OCI-M1 (cell line): ENCODE results near the gene DEFB131A.
"Not testable (repeated sequence)": the region's sequence is repeated elsewhere in the genome, so short reads cannot be mapped to it uniquely, and the experiment has no call there.

Source experiments
- DNase-seq: peaks from one replicate; lab custom pipeline; 2025; lab: John Stamatoyannopoulos, UW

Gene DEFB131A

DNA sequence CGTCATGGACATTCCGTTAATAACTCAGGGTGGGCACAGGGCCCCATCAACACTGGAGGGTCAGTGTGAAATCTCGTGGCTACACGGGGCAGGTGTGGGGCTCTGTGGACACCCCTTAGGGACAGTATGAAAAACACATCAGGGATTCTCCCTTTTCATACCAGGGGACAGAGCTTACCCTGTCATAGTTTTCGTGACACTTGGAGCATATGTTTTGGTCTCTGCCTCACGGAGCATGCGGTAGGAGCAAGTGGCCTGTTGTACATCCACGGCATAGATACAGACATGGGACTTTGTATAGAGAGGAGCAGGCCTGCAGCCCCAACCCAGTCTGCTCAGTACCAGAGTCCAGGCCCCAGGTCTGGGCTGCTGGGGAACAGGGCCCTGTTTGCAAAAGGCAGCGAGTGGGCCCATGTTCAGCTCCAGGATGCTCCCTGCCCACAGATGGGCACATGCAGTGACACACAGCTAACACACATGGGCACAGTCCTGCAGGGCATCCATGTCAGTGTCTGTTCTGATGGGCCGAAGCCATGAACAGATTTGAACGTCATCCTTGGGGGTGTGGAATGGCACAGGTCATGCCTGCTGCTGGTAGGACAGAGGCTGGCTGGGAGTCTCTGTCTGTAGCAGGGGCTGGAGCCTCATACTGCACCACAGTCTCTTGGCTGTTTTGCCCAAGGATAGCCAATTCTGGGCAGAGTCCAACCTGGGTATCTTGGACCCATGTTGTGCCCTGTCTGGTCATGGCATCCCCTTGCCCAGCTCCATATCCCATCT is 50.2 kb downstream of the DEFB131A start:
- DNase-seq = not testable (repeated sequence)

DNA sequence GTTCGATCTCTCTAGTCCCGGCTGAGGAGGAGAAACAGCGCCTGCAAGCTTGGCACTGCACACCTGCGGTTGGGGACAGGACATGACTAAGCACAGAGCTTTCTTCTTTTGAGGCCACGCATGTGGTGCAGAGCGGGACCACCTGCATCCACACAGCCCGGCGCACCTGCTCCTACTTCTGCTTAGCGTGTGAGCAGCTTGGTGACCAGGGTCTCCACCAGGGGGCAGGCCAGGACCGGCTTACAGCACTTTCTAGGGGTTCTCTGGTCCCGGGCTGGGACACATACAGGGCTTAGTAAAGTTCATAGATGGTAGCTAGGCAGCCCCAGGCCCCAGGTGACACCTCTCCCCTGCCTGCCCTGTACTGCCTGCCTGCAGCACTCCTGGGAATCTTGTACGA is 51.2 kb downstream of the DEFB131A start:
- peak; percentile 48 for DNase-seq

DNA sequence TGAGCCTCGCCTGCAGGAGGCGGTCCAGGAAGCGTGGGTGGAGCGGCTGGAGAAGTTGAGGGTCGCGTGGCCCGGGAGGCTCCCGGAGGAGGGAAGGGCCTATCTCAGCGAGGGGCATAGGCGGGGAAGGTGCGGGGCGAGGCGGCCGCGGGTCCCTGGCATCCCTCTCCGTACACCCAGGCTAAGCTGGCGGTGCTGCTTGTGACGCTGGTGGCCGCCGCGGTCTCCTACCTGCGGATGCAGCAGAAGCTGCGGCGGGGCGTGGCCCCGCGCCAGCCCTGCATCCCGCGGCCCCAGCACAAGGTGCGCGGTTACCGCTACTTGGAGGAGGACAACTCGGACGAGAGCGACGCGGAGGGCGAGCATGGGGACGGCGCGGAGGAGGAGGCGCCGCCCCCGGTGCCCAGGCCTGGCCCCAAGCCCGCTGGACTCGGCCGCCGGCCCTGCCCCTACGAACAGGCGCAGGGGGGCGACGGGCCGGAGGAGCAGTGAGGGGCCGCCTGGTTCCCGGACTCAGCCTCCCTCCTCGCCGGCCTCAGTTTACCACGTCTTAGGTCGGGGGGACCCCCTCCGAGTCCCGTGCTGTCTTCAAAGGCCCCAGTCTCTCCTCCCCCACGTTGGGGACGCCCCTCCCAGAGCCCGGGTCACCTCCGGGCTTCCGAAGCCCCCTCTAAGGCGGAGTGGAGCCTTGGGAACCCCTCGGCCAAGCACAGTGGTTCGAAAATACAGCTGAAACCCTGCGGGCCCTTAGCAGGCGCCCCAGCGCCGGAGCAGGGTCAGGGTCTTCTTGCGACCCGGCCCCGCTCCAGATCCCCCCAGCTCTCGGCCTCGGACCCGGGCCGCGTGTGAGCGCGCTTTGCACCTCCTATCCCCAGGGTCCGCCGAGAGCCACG is 53.6 kb downstream of the DEFB131A start:
- DNase-seq = not testable (repeated sequence)

DNA sequence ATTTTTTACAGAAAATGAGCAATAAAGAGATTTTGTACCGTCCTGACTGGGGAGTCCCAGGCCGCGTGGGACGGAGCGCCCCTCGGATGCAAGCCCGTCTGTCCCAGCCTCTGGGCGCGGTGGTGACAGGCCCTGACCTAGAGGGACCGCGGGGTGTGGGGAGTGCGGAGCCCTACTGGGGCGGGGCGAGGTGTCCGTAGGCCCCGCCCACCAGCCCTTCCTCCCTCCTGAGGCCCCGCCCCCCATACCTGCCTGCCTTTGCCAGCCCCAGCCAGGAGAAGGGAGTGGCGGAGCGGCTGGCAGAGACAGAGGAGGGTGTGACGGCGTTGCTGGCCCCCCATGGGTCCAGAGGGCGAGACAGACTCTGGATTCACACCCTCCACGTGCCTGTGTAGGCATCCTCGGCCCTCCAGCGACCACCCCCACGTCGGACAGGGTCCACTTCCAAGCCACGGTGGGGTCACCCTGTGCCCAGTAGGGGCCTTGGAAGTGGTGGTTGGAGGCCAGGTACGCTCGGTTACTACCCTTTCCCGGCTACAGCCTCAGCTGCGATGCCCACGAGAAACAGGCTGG is 54.3 kb downstream of the DEFB131A start:
- DNase-seq = not testable (repeated sequence)

DNA sequence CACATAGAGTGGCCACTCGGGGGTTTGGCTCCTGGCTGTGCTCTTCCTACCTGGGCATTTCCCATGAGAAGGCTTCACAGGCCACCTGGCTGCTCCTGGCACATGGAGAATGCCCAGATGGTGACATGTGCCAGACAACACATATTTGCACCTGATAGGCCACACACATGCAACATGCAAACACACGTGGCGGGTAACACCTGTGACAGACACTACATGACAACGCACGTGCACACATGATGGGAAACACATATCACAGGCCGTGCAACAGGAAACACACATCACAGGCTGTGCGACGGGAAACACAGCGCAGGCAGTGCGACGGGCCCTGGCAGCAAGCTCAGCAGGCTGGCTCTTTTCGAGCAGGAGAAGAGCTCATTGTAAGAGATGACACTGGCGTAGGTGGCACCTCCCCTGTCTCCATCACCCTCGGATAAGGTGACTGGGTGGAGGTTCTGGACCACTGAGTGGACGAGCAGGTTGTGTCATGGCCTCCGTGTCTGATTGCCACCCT is 55.8 kb downstream of the DEFB131A start:
- not testable (repeated sequence) for DNase-seq
